Stimulated activated CD8-positive, alpha-beta memory T cell treated with anti-CD3 and anti-CD28 coated beads, Interleukin-15, amount 100 ng/mL, for 4 hours (primary cell): ENCODE data around the gene CBFA2T2.

Experiments
- DNase-seq, 2 donors: peaks; one replicate each; pipeline ENCODE4 v3.0.0-alpha.2; 2020; ENCODE audit warnings: low read depth in 2 of 2

Gene CBFA2T2

DNA sequence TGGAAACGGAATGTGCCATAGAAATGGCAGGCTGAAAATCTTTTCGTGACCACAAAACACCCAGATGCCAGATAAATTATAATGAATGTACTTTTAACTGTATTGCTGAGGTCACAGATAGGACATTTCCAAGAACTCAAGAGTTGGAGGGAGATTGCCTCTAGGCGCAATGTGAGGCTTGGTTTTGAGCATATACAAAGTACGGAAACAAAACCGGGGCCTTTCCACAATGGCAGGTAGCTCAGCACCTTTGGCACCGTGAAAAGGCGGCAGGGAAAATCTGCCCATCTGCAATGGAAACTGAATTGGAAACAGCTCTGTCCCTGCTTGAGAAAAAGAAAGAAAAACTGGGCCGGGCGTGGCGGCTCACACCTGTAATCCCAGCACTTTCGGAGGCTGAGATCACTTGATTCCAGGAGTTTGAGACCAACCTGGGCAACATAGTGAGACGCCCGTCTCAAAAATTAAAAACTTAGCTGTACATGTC, 161.7 kb downstream of the CBFA2T2 start:
- no peak for DNase-seq

DNA sequence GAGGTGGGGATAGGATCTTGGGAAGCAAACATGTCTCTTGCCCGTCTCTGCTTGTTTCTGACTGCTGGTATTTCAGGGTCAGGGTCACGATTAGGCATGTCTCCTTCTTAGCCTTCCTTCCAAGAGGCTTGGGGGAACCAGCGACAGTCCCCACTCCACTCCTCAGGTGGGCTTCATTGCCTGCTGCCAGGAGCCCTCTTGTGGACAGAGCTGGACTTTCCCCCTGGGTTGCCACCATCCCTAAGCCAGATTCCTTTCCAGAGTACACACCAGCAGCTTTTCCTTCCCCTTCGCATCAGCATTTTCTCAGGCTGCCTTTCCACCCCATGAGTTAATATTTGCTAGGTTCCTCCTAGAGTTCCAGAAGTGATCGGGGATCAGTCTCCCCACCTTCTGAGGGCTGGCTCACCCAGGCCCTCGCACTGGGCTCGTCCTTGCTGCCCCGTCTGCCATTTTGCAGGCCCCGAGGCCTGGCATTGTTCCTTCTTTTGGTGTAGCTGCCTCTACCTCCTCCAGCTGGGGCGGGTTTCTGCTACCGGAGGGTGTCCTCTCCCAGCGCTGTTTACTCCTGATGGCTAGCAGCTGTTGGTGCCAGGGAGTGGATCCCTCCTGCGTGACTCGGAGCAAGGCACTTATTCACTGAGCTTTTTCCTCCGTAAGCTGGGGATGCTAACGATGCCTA, 163.5 kb downstream of the CBFA2T2 start:
- DNase-seq, result no peak

DNA sequence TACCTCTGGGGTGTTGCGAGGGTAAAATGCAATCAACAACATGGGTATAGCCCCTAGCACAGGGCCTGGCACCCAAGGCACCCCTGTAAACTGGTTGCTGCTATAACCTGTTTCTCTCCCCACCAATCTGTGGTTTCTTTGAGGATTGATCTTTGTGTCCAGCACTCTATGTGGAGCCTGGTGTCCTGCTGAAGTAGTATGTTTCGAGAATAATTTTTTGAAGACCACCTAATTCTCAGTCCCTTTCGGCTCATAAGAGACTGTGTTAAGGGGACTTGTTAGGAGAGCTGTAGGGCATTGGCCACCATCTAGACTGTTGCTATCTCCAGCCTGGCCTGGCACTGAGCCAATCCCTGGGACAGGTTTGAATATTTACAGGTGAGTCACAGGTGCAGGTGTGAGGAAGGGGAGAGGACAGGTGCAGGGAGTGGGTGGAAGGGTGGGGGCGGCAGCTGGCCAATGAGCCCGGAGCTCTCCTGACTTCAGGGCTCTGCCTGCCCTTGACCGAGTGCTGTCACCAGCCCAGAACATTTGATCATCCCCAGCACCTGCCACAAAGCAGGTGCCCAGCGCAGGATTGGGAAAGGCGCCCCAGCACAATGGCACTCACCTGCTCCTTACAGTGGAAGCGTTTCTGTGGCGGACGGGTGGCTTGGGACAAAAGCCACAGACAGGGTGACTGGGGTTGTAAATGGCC, 164.2 kb downstream of the CBFA2T2 start:
- DNase-seq, result no peak

DNA sequence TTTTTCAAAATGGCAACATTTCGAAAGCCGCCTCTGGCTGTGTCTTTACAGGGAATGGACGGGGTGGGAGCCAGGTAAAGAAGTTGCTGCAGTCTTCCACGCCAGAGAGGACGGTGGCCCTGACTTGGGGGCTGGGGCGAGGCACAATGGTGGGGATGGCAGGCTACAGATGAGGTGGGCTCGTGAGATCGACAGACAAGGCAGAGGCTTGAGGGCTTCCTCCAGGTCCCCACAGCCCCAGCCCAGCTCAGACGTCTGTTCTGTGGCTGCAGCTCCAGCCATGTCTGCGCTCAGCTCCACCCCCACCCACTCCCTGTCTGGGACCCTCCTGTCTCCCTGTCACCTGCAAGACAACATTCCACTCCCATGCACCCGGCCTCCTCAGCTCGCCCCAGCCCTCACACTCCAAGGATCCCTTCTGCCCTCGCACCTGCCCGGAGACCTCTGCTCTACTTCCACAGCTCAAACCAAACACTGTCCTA, 164.8 kb downstream of the CBFA2T2 start:
- DNase-seq, result no peak

DNA sequence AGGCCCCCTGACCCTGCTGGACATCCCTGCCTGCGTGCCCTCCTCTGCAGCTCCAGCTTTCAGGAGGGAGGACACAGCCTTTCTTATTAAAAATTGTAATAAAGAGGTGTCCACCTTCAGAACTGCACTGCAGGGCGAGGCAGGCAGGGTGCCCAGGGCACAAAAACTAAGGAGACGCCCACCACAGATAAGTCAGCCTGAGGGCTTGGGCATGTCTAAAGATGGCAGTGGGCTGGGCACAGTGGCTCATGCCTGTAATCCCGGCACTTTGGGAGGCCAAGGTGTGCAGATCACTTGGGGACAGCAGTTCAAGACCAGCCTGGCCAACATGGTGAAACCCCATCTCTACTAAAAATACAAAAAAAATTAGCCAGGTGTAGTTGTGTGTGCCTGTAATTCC, 165.3 kb downstream of the CBFA2T2 start:
- DNase-seq, result no peak

DNA sequence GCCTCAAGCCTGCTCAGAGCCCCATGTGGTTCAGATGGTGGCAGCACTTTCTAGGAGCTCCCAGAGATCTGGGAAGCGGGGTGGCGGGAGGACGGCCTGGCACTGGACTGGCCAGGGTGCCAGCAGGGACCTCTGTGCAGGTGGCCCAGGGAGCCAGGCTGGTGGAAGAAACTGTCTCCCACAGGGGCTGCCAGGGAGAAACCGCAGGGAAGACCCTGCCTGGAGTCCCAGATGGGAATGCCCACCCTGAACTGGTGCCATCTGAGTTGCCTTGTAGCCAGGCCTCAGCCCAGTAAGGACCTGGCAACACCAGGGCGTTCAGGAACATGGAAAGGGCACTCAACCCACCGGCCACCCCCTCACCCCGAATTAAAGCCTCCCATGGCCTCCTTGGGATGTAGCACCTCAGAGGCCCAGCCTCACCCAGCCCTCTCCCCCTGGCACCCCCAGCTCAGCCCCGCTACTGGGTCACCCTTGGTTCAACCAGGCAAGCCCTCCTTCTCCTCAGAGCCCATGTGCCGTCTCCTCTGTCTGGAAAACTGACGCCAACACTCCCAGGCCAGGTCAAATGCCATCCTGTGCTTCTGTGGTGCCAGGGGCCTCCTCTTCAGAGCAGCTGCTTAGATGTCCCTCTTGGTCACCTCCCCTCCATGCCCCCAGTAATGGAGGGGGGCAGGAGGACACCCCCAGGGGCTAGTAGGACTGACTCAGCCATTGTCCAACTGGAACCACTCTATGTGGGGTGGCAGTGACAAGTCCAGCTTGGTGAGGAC, 166.3 kb downstream of the CBFA2T2 start:
- DNase-seq, result no peak

DNA sequence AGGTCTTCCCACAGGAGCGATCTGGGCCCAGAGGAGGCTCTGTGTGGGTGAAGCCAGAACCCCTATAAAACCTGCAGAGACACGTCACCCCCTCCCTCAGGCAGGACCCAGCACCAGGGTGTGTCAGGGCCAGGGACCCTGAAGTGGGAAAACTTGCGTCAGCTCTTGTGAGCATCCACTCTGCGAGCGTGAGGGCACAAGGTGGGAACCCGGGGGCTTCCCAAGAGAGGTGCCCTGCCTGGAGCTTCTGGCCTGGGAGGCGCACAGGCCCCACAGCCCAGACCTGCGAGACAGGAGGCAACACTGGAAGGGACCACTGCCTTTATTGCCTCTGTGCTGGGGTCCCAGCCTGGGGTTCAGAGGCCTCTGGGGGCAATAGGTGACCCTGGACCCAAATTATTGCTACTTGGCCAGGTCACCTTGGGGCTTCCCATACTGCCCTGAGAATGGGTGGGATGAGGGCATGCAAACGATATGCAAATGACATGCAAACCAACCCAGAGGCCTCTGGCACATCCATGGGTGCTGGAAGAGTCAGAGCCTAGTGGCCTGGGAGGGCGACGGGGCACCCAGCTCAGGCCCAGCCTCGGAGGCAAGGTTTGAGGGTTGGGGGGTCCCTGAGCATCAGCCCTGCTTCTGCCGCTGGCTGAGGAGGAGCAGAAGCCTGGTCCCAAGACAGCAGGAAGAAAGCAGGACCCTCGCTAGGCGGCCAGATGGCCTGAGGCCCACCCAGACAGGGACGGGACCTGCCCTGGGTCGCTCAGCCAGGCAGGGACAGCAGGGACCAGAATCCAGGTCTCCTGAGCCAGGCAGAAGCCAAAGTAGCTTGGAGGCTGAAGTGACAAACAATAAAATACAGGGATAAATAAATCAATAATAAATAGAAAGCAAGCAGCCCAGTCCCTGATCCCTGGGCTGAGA, 167.1 kb downstream of the CBFA2T2 start:
- no peak for DNase-seq

DNA sequence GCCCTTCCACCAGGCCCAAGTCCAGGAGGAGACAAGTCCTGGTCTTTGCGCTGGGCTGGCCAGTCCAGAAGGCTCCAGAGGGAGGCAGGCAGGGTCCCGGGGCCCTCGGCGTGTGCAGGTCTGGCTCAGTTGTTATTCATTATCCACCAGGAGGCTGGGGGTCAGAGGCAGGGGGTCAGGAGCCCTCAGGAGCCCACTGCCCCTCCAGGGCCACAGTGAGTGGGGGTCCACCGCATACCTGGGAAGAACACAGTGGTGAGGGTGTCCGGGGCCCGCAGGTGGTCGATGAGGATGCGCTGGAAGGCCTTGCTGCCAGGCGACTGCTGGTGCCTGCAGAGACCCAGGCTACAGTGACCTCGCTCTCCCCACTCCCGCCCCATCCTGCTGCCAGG, 167.8 kb downstream of the CBFA2T2 start:
- no peak for DNase-seq

DNA sequence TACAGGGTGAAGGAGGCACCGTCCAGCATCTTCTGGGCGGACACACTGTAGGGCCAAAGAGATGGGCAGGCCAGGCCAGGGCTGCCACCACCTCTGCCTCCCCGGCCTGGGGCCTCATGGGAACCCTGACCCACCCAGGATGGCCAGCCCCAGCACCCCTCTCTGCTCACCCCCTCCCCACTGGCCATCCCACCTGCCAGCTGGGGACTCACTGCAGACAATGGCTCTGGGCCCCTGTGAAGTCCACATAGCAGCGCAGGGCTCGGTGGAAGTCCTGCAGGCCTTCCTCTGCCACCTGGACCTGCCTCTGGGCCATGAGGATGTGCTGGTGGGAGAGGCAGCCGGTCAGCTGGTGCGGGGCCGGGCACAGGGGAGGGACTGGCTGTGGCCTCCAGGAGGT, 168.6 kb downstream of the CBFA2T2 start:
- no peak for DNase-seq

DNA sequence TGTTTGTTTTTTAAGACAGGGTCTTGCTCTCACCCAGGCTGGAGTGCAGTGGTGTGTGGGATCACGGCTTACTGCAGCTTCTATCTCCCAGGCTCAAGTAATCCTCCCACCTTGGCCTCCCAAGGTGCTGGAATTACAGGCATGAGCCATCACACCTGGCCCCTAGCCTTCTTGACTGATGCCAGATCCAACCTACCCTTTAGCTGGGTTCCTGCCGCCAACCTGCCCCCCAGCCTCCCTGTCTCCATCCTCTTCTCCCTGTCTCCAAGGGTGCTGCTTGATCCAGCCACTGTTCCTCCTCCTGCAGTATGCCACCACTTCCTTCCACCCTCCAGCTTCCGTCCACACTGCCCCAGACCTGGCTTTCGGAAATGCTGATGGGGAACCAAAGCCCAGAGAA, 169.0 kb downstream of the CBFA2T2 start:
- no peak for DNase-seq

DNA sequence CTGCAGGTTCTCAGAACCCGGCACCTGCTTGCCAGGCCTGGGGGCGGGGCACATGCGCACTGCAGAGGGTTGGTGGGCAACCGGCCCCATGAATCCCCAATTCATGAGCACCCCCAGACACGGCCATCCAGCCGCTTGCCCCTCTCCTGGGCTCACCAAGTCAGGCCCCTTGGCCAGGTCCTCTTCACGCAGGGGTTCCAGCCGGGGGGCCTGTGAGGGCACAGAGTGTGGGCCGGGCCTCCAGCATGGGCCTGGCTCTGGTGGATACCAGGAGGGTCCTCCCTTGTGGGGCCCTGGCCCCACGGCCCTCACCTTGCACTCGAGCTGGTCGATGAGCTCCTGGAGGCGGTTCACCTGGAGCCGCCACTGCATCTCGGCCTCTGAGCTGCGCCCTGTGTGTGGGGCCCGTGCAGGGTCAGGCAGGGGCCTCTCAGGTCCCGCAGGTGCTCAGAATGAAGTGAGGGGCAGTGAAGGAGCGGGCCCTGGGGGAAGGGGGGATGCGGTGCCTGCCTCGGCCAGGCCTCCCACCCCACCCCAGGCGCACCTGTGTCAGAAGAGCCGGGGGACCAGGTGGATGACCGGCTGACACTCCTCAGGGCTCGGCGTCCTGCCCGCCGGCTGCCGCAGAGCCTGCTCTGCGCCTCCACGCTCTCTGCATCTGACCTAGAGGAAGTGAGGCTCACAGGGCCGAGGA, 169.6 kb downstream of the CBFA2T2 start:
- no peak for DNase-seq

DNA sequence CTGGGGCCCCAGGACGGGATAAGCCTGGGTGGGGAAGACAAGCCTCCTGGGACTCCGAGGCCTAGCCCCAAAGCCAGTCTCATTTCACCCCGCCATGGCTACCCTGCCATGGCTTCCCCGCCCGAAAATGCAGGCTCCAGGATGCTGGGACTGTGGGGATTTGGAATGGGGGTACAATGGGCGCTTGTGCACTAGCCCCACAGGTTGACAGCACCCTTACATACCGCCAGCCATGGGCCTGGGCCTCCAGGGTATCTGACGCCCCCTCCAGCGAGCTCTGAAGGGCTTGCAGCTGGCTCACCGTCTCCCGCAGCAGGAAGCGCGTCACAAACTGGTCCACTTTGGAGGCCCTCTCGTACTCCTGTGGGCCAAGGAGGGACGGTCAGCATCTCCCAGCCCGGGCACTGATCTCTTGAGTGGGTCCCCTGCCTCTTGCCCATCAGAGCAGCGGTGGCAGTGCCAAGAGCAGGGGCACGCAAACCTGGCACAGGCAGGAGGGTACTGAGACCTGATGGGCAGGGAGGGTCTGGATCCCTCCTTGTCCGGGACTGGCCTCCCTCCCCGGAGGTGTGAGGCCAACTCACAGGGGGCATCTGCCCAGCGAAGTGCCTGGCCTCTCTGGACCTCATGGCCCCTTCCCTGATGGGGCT, 170.3 kb downstream of the CBFA2T2 start:
- DNase-seq, result no peak

DNA sequence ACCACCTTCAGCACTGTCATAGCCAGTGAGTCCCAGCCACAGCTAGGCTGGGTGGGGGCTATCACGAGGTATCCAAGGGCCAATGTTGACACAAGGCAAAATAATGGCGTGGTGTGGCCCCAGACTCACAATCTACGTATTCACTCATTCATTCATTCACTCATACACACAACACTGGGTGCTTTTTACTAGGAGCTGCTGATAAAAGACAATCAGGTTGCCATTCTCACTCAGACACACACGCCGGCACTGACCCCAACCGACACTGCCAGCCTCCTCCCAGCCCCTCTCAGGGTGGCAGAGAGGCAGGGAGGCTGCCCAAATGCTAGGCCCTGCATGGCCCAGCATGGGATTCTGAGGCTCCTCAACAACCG, 170.8 kb downstream of the CBFA2T2 start:
- no peak for DNase-seq

DNA sequence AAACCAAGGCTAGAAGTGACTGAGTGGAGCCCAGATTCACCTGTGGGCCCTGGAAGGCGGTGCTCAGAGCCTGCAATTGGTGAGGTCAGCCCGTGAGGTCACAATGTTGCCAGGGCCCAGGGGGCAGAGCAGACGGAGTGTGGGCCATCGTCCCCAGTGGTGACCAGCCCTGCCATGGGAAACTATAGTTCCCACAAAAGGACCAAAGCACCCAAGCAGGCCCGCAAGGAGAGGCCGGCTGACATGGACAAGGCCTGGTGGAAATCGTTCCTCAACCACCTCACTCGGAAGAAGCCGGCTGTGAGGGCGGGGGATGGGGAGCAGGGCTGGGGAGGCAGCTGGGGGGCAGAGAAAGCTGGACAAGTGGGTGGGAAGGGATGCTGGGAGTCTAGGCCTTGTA, 172.3 kb downstream of the CBFA2T2 start, which contains the start of gene C20orf144:
TSS of gene C20orf144 (plus strand) at position 156 of the 400 bp plus-strand sequence. CDS start at position 175, 19 bp downstream.
- DNase-seq, result no peak

DNA sequence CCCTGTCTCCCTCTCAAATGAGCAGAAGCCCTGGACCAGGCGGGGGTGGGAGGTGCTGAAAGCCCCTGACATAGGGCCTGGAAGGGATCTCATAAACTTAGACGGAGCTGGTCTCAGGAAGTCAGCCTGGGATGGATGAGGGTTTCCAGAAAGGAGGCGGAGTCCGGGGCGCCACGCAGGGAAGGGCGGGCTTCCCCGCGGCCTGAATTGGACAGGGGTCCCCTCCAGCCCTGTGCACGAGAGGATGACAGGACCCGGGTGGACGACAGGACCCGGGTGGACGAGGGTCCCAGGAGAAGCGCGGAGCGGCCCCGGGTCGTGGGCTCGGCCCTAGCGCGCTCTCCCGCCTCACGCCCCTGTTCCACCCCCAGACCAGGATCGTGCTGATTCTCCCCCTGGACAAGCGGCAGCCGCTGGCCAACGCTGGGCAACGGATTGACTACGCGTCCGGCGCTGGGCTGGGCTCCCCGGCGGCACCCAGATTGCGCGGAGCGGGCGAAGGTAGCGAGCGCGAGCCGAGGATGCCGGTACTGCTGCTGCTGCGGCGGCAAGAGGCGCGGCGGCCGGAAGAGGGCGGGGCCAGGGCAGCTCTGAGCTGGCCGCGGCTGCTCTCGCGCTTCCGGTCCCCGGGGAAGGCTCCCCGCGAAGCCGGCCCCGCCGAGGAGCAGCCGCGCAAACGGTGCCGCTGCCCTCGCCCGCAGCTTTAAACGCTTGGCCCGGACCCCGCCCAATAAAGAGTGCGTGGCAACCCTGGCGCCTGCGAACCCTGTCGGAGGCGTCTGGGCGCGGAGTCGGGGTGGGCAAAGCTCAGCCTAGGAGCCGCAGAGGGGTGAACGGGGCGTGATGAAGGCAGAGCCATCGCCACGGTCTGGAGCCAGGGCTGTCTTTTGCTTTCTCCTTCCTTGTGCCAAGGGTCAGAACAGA, 173.5 kb downstream of the CBFA2T2 start:
- DNase-seq, result peak; percentile 54 to 68

DNA sequence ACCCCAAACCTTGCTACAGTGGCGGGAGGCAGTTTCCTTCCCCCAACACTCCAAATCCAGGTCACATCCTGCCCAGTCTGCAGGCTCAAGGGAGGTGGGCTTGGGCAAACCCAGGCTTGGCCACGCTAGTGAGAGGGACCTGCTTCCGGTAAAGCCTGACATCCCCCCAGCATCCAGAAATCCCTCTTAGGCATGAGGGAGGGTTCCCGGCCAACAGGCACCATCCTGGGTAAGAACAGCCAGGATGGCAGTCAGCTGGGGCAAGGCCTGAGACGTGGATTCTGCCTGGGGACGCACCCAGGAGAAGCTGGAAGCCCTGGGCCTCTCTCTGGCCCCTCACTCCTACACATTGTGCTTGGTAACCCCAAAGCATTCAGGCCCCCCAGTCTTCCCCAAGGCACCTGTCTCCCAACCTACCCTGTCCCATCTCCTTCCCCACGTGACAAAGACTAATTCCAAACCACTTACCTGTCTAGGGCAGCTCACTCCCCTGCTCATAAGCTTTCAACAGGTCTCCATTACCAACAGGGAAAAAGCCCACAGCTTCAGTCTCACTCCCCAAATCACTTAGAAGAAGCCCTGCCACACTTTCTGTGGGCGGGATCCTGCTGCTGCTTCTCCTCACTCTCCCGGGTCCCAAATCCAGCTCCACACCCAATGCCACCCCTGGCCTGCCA, 174.3 kb downstream of the CBFA2T2 start:
- no peak for DNase-seq

DNA sequence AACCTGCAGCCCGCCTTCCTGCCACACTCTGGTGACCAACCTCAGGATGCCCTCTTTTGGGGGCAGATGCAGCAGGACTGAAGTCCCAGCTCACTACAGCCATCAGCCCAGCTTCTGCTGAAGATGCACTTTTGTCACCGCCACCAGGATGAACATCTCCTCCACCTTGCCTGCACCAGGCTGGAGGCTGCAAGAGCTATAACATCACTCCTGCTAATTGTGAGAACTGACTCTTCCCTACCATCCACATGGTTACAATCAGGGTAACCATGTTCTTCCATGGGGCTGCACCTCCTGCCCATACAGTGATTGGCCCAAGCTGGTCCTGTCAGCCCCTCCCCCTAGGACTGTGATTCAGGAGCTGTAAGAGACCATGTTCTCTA, 174.9 kb downstream of the CBFA2T2 start:
- DNase-seq, result no peak
